ENCODE data around the gene IMMP2L. TPM values are rescaled to one million over a fixed set of nuclear protein-coding genes. Genes with fewer than 3 reads are reported as not detected.

IMMP2L gene
- total RNA-seq, 1 experiment from 2014 or later = 8.6 TPM

DNA sequence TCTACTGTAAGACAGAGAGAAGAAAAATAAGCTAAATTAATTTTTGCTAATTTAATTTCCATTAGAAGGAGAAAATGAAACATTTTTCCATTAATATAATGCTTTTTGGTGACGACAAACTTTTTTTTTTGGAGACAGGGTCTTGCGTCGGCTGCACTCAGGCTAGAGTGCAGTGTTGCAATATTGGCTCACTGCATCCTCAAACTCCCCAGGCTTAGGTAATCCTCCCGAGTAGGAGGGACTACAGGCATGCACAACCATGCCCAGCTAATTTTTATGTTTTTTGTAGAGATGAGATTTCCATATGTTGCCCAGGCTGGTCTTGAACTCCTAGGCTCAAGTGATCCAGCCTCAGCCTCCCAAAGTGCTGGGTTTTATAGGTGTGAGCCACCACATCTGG is 701.1 kb downstream of the IMMP2L start:
- Histone ChIP-seq H3K4me3 (ENCODE audit: low read length) (no peak overlapping the region), H3K9ac (ENCODE audit: low read length) (no peak overlapping the region), H4K20me1 (ENCODE audit: low read length) (no peaks in the 10 kb centered on the region), H3F3A (ENCODE audit: low read length, unreplicated experiment) (no peaks in the 10 kb centered on the region), H3K4me2 (ENCODE audit: low read length) (no peak overlapping the region), H3K9me2 (replicated peaks; ENCODE audit: low read length) (no peaks in the 10 kb centered on the region), H2AFZ (ENCODE audit: low read length) (no peak overlapping the region), H3K4me1 (ENCODE audit: insufficient read depth, low read length) (no peaks in the 10 kb centered on the region), H3K27ac (ENCODE audit: low read length) (no peak overlapping the region), H3K36me3 (ENCODE audit: low read depth, low read length) (no peaks in the 10 kb centered on the region), H3K9me3 (ENCODE audit: low read length) (no peaks in the 10 kb centered on the region), H3K27me3 (ENCODE audit: low read length) (no peaks in the 10 kb centered on the region), H3K79me2 (ENCODE audit: low read length) (no peaks in the 10 kb centered on the region)
- DNase-seq = no peak
- POLR2A ChIA-PET (ENCODE audit: unreplicated experiment) = no interaction called here
- intact Hi-C loops (cut with micrococcal nuclease) = no loop called here
- CTCF ChIA-PET = no interaction called here
- ATAC-seq = no peak
- BruUV-seq (replicated peaks) = no TSS peak
- TF ChIP-seq EZH2 (IDR thresholded peaks at IDR 0.05; ENCODE audit: low read length, unreplicated experiment) = no peak

DNA sequence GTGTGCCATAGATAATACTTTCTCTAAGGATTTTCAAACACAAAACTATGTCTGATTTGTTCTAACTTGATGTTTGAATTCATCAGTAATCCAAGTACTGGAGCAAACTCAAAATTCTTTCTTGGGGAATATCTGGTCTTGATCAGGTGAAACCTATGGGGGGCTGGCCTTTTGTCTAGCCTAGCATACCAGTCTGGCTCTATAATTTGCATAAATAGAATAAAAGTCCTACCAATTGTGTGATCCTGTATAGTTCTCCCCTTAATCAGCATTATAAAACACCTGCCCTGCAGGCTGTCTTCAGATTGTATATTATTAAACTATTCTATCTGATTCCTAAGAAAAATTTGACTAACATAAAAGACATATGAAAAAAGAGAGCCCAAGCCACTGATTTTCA is 705.2 kb downstream of the IMMP2L start:
- H3K4me2 ChIP-seq (ENCODE audit: low read length) = no peak overlapping the region
- no peaks in the 10 kb centered on the region for H3K9me2 ChIP-seq (replicated peaks; ENCODE audit: low read length)
- H3K27me3 ChIP-seq (ENCODE audit: low read length) = no peaks in the 10 kb centered on the region
- ChIA-PET CTCF (no interaction called here), POLR2A (ENCODE audit: unreplicated experiment) (no interaction called here)
- no peak overlapping the region for H3K9ac ChIP-seq (ENCODE audit: low read length)
- H4K20me1 ChIP-seq (ENCODE audit: low read length) = no peaks in the 10 kb centered on the region
- intact Hi-C loops (cut with micrococcal nuclease) = no loop called here
- H3K9me3 ChIP-seq (ENCODE audit: low read length) = no peaks in the 10 kb centered on the region
- no peaks in the 10 kb centered on the region for H3K36me3 ChIP-seq (ENCODE audit: low read depth, low read length)
- no peak for DNase-seq
- H3K4me1 ChIP-seq (ENCODE audit: insufficient read depth, low read length) = peaks cover 7% of the 10 kb centered on the region; the same call in 1 of the 2 replicates
- no peak for TF ChIP-seq EZH2phosphoT487 (IDR thresholded peaks at IDR 0.05; ENCODE audit: borderline replicate concordance, low read length)
- no peak for TF ChIP-seq EZH2 (IDR thresholded peaks at IDR 0.05; ENCODE audit: low read length, unreplicated experiment)
- TF ChIP-seq, protein P1, sequence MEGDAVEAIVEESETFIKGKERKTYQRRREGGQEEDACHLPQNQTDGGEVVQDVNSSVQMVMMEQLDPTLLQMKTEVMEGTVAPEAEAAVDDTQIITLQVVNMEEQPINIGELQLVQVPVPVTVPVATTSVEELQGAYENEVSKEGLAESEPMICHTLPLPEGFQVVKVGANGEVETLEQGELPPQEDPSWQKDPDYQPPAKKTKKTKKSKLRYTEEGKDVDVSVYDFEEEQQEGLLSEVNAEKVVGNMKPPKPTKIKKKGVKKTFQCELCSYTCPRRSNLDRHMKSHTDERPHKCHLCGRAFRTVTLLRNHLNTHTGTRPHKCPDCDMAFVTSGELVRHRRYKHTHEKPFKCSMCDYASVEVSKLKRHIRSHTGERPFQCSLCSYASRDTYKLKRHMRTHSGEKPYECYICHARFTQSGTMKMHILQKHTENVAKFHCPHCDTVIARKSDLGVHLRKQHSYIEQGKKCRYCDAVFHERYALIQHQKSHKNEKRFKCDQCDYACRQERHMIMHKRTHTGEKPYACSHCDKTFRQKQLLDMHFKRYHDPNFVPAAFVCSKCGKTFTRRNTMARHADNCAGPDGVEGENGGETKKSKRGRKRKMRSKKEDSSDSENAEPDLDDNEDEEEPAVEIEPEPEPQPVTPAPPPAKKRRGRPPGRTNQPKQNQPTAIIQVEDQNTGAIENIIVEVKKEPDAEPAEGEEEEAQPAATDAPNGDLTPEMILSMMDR (conservative IDR thresholded peaks at IDR 0.05; ENCODE audit: low read depth, low read length) = no peak
- no peak overlapping the region for H2AFZ ChIP-seq (ENCODE audit: low read length)
- BruUV-seq (replicated peaks) = no TSS peak
- no peaks in the 10 kb centered on the region for H3K79me2 ChIP-seq (ENCODE audit: low read length)
- H3F3A ChIP-seq (ENCODE audit: low read length, unreplicated experiment) = no peaks in the 10 kb centered on the region
- ATAC-seq = no peak
- no peak overlapping the region for H3K27ac ChIP-seq (ENCODE audit: low read length)
- no peak overlapping the region for H3K4me3 ChIP-seq (ENCODE audit: low read length)

DNA sequence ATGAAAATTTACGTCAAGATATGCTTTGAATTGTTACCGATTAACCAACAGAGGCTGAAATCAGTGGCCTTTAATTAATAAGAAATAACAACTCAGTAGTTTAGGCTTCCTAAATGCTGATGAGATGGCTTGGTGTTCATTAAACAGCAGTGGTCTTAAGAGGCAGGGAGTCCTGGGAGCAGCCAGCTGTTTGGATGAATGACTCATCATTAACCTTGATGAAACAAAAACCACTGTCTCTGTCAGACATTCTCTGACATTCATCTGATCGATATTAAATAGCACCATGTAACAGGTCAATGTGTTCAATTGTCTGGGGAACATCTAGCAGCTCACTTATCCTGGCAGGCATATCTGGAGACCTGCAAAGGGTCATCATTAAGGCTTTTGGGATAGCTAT is 705.6 kb downstream of the IMMP2L start:
- H3F3A ChIP-seq (ENCODE audit: low read length, unreplicated experiment) = no peaks in the 10 kb centered on the region
- no peaks in the 10 kb centered on the region for H3K36me3 ChIP-seq (ENCODE audit: low read depth, low read length)
- no peak for TF ChIP-seq EZH2 (IDR thresholded peaks at IDR 0.05; ENCODE audit: low read length, unreplicated experiment)
- no peak for TF ChIP-seq EZH2phosphoT487 (IDR thresholded peaks at IDR 0.05; ENCODE audit: borderline replicate concordance, low read length)
- TF ChIP-seq, protein P1 (conservative IDR thresholded peaks at IDR 0.05; ENCODE audit: low read depth, low read length) = no peak
- peaks cover 10% of the 10 kb centered on the region; the same call in 1 of the 2 replicates for H3K4me1 ChIP-seq (ENCODE audit: insufficient read depth, low read length)
- H3K9me3 ChIP-seq (ENCODE audit: low read length) = no peaks in the 10 kb centered on the region
- DNase-seq (peak; percentile 11), ATAC-seq (no peak)
- ChIA-PET POLR2A (ENCODE audit: unreplicated experiment) (no interaction called here), CTCF (no interaction called here)
- no peaks in the 10 kb centered on the region for H4K20me1 ChIP-seq (ENCODE audit: low read length)
- H3K27me3 ChIP-seq (ENCODE audit: low read length) = no peaks in the 10 kb centered on the region
- no TSS peak for BruUV-seq (replicated peaks)
- no peak overlapping the region for H3K4me2 ChIP-seq (ENCODE audit: low read length)
- intact Hi-C loops (cut with micrococcal nuclease) = no loop called here
- H3K4me3 ChIP-seq (ENCODE audit: low read length) = no peak overlapping the region
- no peak overlapping the region for H3K27ac ChIP-seq (ENCODE audit: low read length)
- H3K9ac ChIP-seq (ENCODE audit: low read length) = no peak overlapping the region
- H2AFZ ChIP-seq (ENCODE audit: low read length) = no peak overlapping the region
- H3K79me2 ChIP-seq (ENCODE audit: low read length) = no peaks in the 10 kb centered on the region
- no peaks in the 10 kb centered on the region for H3K9me2 ChIP-seq (replicated peaks; ENCODE audit: low read length)
